Small intestine (tissue), 7 donors: ENCODE results near the gene HAP1. TPM values are rescaled to one million over a fixed set of nuclear protein-coding genes. Genes with fewer than 3 reads are reported as not detected.
A peak's percentile ranks its signal among the peaks of the same experiment; 100 is the strongest.
"Not testable (repeated sequence)": the region's sequence is repeated elsewhere in the genome, so short reads cannot be mapped to it uniquely, and the experiment has no call there.

Experiments used
- DNase-seq, 2 donors: peaks; one replicate each; pipeline versions ENCODE4 v3.0.0 to v3.0.0-alpha.2; 2013
- FAIRE-seq: peaks from 2 replicates; lab custom pipeline; 2012; peaks lifted over from hg19 to GRCh38; lab: Jason Lieb, UNC
- H3K27ac ChIP-seq, 3 donors: one replicate each; pipeline ENCODE4 v1.5.1; 2013; ENCODE audit warnings: low read length in 2 of 3, mild to moderate bottlenecking in 2 of 3, control low read depth in 1 of 3, inconsistent platforms in 1 of 3, low read depth in 1 of 3, moderate library complexity in 1 of 3
- H3K27me3 ChIP-seq, 3 donors: one replicate each; pipeline ENCODE4 v1.6.1; 2013; ENCODE audit warnings: low read length in 3 of 3, inconsistent platforms in 1 of 3; ENCODE audit not compliant: control insufficient read depth in 3 of 3, insufficient read depth in 3 of 3
- H3K36me3 ChIP-seq, 3 donors: one replicate each; pipeline ENCODE4 v1.6.1; 2013; ENCODE audit warnings: low read length in 3 of 3, inconsistent platforms in 1 of 3, low read depth in 1 of 3, mild to moderate bottlenecking in 1 of 3, moderate library complexity in 1 of 3; ENCODE audit not compliant: control insufficient read depth in 3 of 3, insufficient read depth in 2 of 3
- H3K4me1 ChIP-seq, 3 donors: one replicate each; pipeline ENCODE4 v1.6.1; 2013; ENCODE audit warnings: low read length in 2 of 3, inconsistent platforms in 1 of 3, low read depth in 1 of 3, mild to moderate bottlenecking in 1 of 3, moderate library complexity in 1 of 3; ENCODE audit not compliant: control insufficient read depth in 3 of 3, insufficient read depth in 2 of 3
- H3K4me3 ChIP-seq, 3 donors: one replicate each; pipeline ENCODE4 v1.5.1; 2013; ENCODE audit warnings: low read length in 3 of 3, control low read depth in 1 of 3, inconsistent platforms in 1 of 3, low read depth in 1 of 3, mild to moderate bottlenecking in 1 of 3, moderate library complexity in 1 of 3
- H3K9me3 ChIP-seq, 2 donors: one replicate each; pipeline ENCODE4 v1.6.1; 2013; ENCODE audit warnings: low read depth in 1 of 2, low read length in 1 of 2; ENCODE audit not compliant: control insufficient read depth in 2 of 2, insufficient read depth in 1 of 2
- WGBS, 3 donors: extraction: QIAGEN DNeasy Blood & Tissue Kit; methylation state at CpG; one replicate each; pipeline ENCODE4 v1.1.7; 2013; 5-methylcytosine and 5-hydroxymethylcytosine counted together
- polyA plus RNA-seq, 4 donors: library from polyadenylated mRNA; stranded (reverse) in 3 of 4; unstranded in 1 of 4; fragments of 200-250 nt in 3 of 4; fragments of 120-200 nt in 1 of 4; gene quantifications; one replicate each; pipeline versions ENCODE4 v1.2.1 to v1.2.3, GENCODE V29; 2013
- donor health status: healthy with polysubstance abuse.
- donor health status: control.
- donor health status: control.
- donor health status: Bipolar disorder and iron deficiency.
- donor health status: healthy.

Gene HAP1
- polyA plus RNA-seq, 4 donors, result 0.21 to 0.40 (median 0.25) TPM

DNA sequence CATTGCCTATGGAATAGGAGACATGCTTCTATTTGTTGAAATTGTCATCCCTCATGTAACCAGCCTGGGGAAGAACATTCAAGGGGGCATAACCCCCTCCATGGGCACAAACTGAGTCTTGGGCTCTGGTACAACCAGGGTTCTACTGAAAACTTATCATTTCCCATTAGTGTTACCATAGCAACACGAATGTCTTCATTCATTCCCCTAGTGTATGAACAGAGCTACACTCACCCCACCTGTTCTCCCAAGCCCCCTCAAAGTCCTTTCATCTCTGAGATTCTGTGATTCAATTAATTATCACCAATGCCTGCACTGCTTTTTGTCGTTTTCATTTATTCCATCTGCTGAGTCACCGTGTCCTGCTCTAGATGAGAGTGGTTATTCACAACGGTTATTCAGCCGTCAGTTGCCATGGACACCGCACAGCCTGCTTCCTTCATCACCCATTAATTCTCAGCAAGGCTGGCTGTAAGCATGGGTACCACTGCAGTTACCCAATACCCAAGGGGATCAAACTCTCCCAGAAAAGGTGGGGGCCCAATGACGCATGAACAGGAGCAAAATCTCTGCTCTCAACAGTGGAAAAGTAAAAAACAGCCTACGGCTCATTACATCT is 23.9 kb downstream of the HAP1 start:
- H3K27me3 ChIP-seq, result peaks cover 0 to 12% (median 4%) of the 10 kb centered on the region in 3 donors
- no peaks in the 10 kb centered on the region for H3K4me1 ChIP-seq
- DNase-seq, result no peak

DNA sequence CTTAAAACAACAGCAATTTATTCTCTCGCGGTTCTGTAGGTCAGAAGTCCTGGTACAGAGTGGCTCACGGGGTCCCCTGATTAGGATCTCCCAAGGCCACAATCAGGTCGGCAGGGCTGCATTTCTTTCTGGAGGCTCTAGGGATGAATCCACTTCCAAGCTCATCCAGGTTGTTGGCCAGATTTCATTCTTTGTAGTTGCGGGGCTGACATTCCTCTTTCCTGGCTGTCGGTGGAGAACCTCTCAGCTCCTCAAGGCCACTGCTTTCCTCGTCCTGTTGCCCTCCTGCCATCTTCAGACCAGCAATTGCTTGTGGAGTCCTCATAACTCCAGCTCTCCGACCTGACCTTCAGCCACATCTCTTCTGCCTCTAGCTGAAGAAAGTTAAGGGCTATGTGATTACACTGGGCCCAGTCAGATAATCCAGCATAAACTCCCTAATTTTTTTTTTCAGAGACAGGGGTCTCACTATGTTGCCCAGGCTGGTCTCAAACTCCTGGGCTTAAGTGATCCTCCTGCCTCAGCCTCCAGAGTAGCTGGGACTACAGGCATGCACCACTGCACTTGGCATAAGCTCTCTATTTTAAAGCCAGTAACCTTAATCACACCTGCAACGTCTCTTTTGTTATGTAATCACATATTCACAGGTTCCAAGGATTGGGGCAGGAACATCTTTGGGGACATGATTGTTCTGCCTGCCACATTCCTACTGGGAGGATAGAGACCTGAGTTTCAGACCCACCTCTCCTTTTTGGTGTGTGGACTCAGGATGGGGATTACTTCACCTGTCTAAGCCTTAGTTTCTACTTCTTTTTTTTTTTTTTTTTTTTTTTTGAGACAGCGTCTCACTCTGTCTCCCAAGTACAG is 26.4 kb downstream of the HAP1 start:
- H3K36me3 ChIP-seq, result no peaks in the 10 kb centered on the region
- 55 to 74% (median 66%) methylated on average over 9 to 10 of the region's 10 CpGs for WGBS, 3 donors
- H3K4me1 ChIP-seq, result no peaks in the 10 kb centered on the region
- H3K4me3 ChIP-seq, result no peak overlapping the region
- FAIRE-seq (no peak), DNase-seq (no peak)
- no peaks in the 10 kb centered on the region for H3K9me3 ChIP-seq
- H3K27ac ChIP-seq, result no peak overlapping the region
- H3K27me3 ChIP-seq, result peaks cover 0 to 12% (median 4%) of the 10 kb centered on the region in 3 donors

More for the DNA sequence above, 23.9 kb downstream of the HAP1 start:
- WGBS, 3 donors, result 51 to 59% (median 58%) methylated on average over 8 of the region's 8 CpGs
- Histone ChIP-seq H3K36me3 (no peaks in the 10 kb centered on the region), H3K27ac (no peak overlapping the region), H3K4me3 (no peak overlapping the region), H3K9me3 (no peaks in the 10 kb centered on the region)
- no peak for FAIRE-seq

- Histone ChIP-seq H3K4me3 (no peak overlapping the region), H3K36me3 (no peaks in the 10 kb centered on the region), H3K4me1 (no peaks in the 10 kb centered on the region), H3K27me3 (peaks cover 0 to 5% (median 1%) of the 10 kb centered on the region in 3 donors), H3K9me3 (no peaks in the 10 kb centered on the region), H3K27ac (peak overlapping the region in 1 of 3 donors; percentile 36)
- FAIRE-seq, result no peak
- WGBS, 3 donors, result 62 to 67% (median 62%) methylated on average over 13 of the region's 13 CpGs
- no peak for DNase-seq
Measured at GRCh38 chr17:41705271-41705991, 29.0 kb downstream of the HAP1 start.

DNA sequence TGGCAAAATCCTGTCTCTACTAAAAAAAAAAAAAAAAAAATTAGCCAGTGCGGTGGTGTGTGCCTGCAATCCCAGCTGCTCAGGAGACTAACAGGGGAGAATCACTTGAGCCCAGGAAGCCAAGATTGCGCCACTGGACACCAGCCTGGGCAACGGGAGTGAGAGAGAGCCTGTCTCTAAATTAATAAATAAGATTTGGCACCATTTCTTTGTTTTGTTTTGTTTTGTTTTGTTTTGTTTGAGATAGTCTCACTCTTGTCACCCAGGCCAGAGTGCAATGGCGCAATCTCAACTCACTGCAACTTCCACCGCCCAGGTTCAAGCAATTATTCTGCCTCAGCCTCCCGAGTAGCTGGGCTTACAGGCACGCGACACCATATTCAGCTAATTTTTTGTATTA is 31.7 kb downstream of the HAP1 start:
- DNase-seq, result no peak
- H3K9me3 ChIP-seq, result no peaks in the 10 kb centered on the region
- 80 to 88% (median 82%) methylated on average over 8 of the region's 8 CpGs for WGBS, 3 donors
- no peaks in the 10 kb centered on the region for H3K4me1 ChIP-seq
- no peak overlapping the region for H3K4me3 ChIP-seq
- no peaks in the 10 kb centered on the region for H3K36me3 ChIP-seq
- FAIRE-seq, result no peak
- H3K27ac ChIP-seq, result no peak overlapping the region
- H3K27me3 ChIP-seq, result peaks cover 0 to 5% (median under 1%) of the 10 kb centered on the region in 3 donors

DNA sequence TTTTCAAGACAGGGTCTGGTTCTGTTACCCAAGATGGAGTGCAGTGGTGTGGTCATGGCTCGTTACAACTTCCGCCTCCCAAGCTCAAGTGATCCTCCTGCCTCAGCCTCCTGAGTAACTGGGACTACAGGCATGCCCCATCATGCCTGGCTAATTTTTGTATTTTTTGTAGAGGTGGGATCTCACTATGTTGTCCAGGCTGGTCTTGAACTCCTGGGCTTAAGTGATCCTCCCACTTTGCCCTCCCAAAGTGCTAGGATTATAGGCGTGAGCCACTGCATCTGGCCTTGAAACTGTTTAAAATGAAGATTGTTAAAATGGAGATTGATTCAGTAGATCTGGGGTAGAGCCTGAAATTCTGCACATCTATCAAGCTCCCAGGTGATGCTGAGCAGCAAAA is 33.6 kb downstream of the HAP1 start:
- WGBS, 3 donors, result 80 to 86% (median 85%) methylated on average over 3 of the region's 3 CpGs
- H3K27ac ChIP-seq, H3K9me3 ChIP-seq, DNase-seq, H3K36me3 ChIP-seq, H3K4me3 ChIP-seq, H3K4me1 ChIP-seq, FAIRE-seq, H3K27me3 ChIP-seq: not testable (repeated sequence)

DNA sequence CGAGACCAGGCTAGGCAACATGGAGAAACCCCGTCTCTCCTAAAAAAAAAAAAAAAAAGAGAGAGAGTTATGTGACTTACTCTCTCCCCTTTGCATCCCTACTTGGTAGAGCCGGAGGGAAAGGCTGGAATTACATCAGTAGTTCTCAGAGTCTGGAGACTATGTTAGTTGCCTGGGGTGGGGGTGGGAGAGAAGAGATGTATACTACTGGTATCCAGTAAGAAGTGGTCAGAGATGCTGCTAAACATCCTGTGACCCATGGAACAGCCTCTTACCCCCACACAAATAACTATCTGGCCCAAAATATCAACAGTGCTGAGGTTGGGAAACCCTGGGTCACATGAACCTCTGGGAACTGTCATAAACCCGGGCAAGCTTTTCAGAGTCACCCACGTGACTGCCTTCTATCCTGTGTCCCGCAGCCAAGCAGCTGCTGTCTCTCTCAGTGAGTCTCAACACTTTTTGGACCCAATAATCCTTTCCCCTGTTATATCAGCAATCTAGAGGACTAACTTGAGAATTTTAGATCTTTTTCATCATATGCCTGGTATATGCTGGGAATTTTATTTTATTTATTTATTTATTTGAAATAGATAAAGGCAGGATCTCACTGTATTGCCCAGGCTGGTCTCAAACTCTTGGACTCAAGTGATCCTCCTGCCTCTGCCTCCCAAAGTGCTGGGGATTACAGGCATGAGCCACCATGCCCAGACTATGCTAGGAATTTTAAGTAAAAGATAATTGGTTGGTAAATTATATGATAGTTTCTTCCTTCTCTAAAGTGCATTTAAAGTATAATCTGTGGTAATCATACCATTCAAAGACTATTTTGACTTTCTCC is 37.1 kb downstream of the HAP1 start:
- DNase-seq (peak; percentile 56 to 72), FAIRE-seq (no peak)
- WGBS, 3 donors, result 22 to 38% (median 29%) methylated on average over 6 of the region's 6 CpGs
- Histone ChIP-seq H3K9me3 (no peaks in the 10 kb centered on the region), H3K4me3 (no peak overlapping the region), H3K36me3 (peaks cover 6 to 26% (median 8%) of the 10 kb centered on the region in 3 donors), H3K27me3 (no peaks in the 10 kb centered on the region), H3K27ac (peak overlapping the region in 1 of 3 donors; percentile 71), H3K4me1 (peaks cover 0 to 4% (median 2%) of the 10 kb centered on the region in 3 donors)

GRCh38 chr17:41695954-41696757 is 38.3 kb downstream of the HAP1 start:
- Histone ChIP-seq H3K4me1 (peaks cover 0 to 4% (median 2%) of the 10 kb centered on the region in 3 donors), H3K36me3 (peaks cover 7 to 35% (median 15%) of the 10 kb centered on the region in 3 donors), H3K9me3 (no peaks in the 10 kb centered on the region), H3K27ac (no peak overlapping the region), H3K4me3 (no peak overlapping the region), H3K27me3 (no peaks in the 10 kb centered on the region)
- DNase-seq, result peak; percentile 69 to 77
- WGBS, 3 donors, result 46 to 59% (median 57%) methylated on average over 11 of the region's 11 CpGs
- no peak for FAIRE-seq
